A549 (cell line): Measurements from ENCODE around the gene SKP1. TPM values are rescaled to one million over a fixed set of nuclear protein-coding genes. Genes with fewer than 3 reads are reported as not detected.

ENCODE experiments used
- ATAC-seq, 2 experiments: fragments of 200-7000 bp in 1 of 2; fragments of >200 bp in 1 of 2; cut with Nextera tagmentation in 1 of 2; cut with Tn5 transposase in 1 of 2; 3 replicates each; pipeline versions ENCODE4 v1.8.0 to v1.9.1; 2018 to 2020; ENCODE audit warnings: mild to moderate bottlenecking in 1 of 2, moderate library complexity in 1 of 2
- CTCF ChIA-PET: fragments of 300-600 bp; sonication (Branson Sonifier 250); formaldehyde crosslinking; extraction: SDS; loops from one replicate; lab custom pipeline; 2021; ENCODE audit warnings: antibody characterized with exemption, inconsistent platforms; lab: Yijun Ruan, JAX
- POLR2A ChIA-PET: fragments of 350-600 bp; formaldehyde crosslinking; extraction: SDS; loops from one replicate; lab custom pipeline; 2021; ENCODE audit warnings: antibody characterized with exemption, inconsistent platforms; lab: Yijun Ruan, JAX
- DNase-seq, 2 experiments: peaks; one replicate each; pipeline versions ENCODE4 v3.0.0 to v3.0.0-alpha.2; 2011 to 2016; ENCODE audit warnings: low read depth in 1 of 2, low spot score in 1 of 2
- FAIRE-seq: peaks from 2 replicates; lab custom pipeline; 2011; peaks lifted over from hg19 to GRCh38; lab: Jason Lieb, UNC
- H3K27ac ChIP-seq, 2 experiments: fragments of >200 bp; sonication (Bioruptor Twin); formaldehyde crosslinking; 3 replicates each; pipeline ENCODE4 v1.5.1; 2016 to 2017
- H3K4me1 ChIP-seq: fragments of >200 bp; sonication (Bioruptor Twin); formaldehyde crosslinking; 3 replicates; pipeline ENCODE4 v1.6.1; 2016
- H3K4me2 ChIP-seq: fragments of >200 bp; sonication (Bioruptor Twin); formaldehyde crosslinking; 3 replicates; pipeline ENCODE4 v1.6.1; 2016
- H3K4me3 ChIP-seq: fragments of >200 bp; sonication (Bioruptor Twin); formaldehyde crosslinking; 3 replicates; pipeline ENCODE4 v1.5.1; 2016
- H3K9me3 ChIP-seq: fragments of >200 bp; sonication (Bioruptor Twin); formaldehyde crosslinking; 3 replicates; pipeline ENCODE4 v1.6.1; 2016
- CEBPB ChIP-seq, 2 experiments: fragments of >200 bp in 1 of 2; sonication (Bioruptor Twin) in 1 of 2; formaldehyde crosslinking in 1 of 2; IDR thresholded peaks; 2 replicates each; pipeline ENCODE4 v1.6.1; 2012 to 2016
- CHD4 ChIP-seq: fragments of 200-600 bp; sonication (generic); IDR thresholded peaks from 2 replicates; pipeline ENCODE4 v1.6.1; 2016; ENCODE audit warnings: antibody characterized with exemption, mild to moderate bottlenecking, borderline replicate concordance
- EHMT2 ChIP-seq: fragments of 200-600 bp; sonication (generic); IDR thresholded peaks from 2 replicates; pipeline ENCODE4 v1.6.1; 2016; ENCODE audit warnings: antibody characterized with exemption, low read depth, mild to moderate bottlenecking, moderate library complexity
- EP300 ChIP-seq, 2 experiments: fragments of >200 bp; sonication (Bioruptor Twin); formaldehyde crosslinking; IDR thresholded peaks; 2 replicates in 1 of 2; 3 replicates in 1 of 2; pipeline ENCODE4 v1.6.1; 2016 to 2017
- FOSB ChIP-seq: fragments of 250-450 bp; sonication (Bioruptor Pico); IDR thresholded peaks from 2 replicates; pipeline ENCODE4 v1.5.0; 2020; ENCODE audit warnings: mild to moderate bottlenecking, moderate library complexity
- HES2 ChIP-seq: fragments of >200 bp; sonication (Bioruptor Twin); formaldehyde crosslinking; IDR thresholded peaks from 2 replicates; pipeline ENCODE4 v1.6.1; 2016
- HOXA7 ChIP-seq: fragments of 250-450 bp; sonication (Bioruptor Pico); IDR thresholded peaks from 2 replicates; pipeline ENCODE4 v1.5.0; 2020; ENCODE audit warnings: mild to moderate bottlenecking, moderate library complexity
- HOXB5 ChIP-seq: fragments of 250-450 bp; sonication (Bioruptor Pico); IDR thresholded peaks from 2 replicates; pipeline ENCODE4 v1.5.0; 2020; ENCODE audit warnings: mild to moderate bottlenecking, moderate library complexity
- JUN ChIP-seq, 2 experiments: fragments of >200 bp; sonication (Bioruptor Twin); formaldehyde crosslinking; IDR thresholded peaks; 2 replicates in 1 of 2; 3 replicates in 1 of 2; pipeline ENCODE4 v1.6.1; 2016 to 2017
- KDM1A ChIP-seq: fragments of 200-600 bp; sonication (generic); IDR thresholded peaks from 2 replicates; pipeline ENCODE4 v1.6.1; 2016; ENCODE audit warnings: low read depth, mild to moderate bottlenecking
- KDM5A ChIP-seq: fragments of 200-600 bp; sonication (generic); IDR thresholded peaks from 2 replicates; pipeline ENCODE4 v1.6.1; 2016; ENCODE audit warnings: antibody characterized with exemption, mild to moderate bottlenecking
- MAX ChIP-seq: IDR thresholded peaks from 2 replicates; pipeline ENCODE4 v1.6.1; 2012
- MAZ ChIP-seq: fragments of 150-350 bp; IDR thresholded peaks from 2 replicates; pipeline ENCODE4 v1.6.1; 2014; ENCODE audit warnings: antibody characterized with exemption, low read depth, low read length, borderline replicate concordance
- MYC ChIP-seq: IDR thresholded peaks from 2 replicates; pipeline ENCODE4 v1.6.1; 2012; ENCODE audit warnings: mild to moderate bottlenecking, inconsistent platforms, low read length, improper control_type of control experiment, borderline replicate concordance
- POLR2A ChIP-seq: IDR thresholded peaks from 2 replicates; pipeline ENCODE4 v1.6.1; 2012; ENCODE audit warnings: mild to moderate bottlenecking, low read length
- POLR2AphosphoS2 ChIP-seq: conservative IDR thresholded peaks from 2 replicates; pipeline ENCODE4 v1.6.1; 2012; ENCODE audit warnings: low read length, improper control_type of control experiment, inconsistent platforms
- RAD21 ChIP-seq, 2 experiments: fragments of >200 bp in 1 of 2; sonication (Bioruptor Twin) in 1 of 2; formaldehyde crosslinking in 1 of 2; IDR thresholded peaks in 1 of 2; conservative IDR thresholded peaks in 1 of 2; 2 replicates in 1 of 2; 3 replicates in 1 of 2; pipeline ENCODE4 v1.6.1; 2012 to 2018; ENCODE audit warnings: inconsistent platforms in 1 of 2
- RARB ChIP-seq: fragments of 250-450 bp; sonication (Bioruptor Pico); IDR thresholded peaks from 2 replicates; pipeline ENCODE4 v1.8.0; 2021; ENCODE audit warnings: mild to moderate bottlenecking, moderate library complexity
- REST ChIP-seq: fragments of 200-600 bp; sonication (generic); IDR thresholded peaks from 2 replicates; pipeline ENCODE4 v1.6.1; 2016; ENCODE audit warnings: antibody characterized with exemption, mild to moderate bottlenecking, moderate library complexity
- RNF2 ChIP-seq: fragments of 200-600 bp; sonication (generic); IDR thresholded peaks from 2 replicates; pipeline ENCODE4 v1.6.1; 2016; ENCODE audit warnings: low read depth, mild to moderate bottlenecking, antibody characterized with exemption, moderate library complexity, borderline replicate concordance
- SMC3 ChIP-seq: fragments of >200 bp; sonication (Bioruptor Twin); formaldehyde crosslinking; IDR thresholded peaks from 3 replicates; pipeline ENCODE4 v1.6.1; 2018; ENCODE audit warnings: inconsistent platforms
- TFCP2L1 ChIP-seq: fragments of 250-450 bp; sonication (Bioruptor Pico); IDR thresholded peaks from 2 replicates; pipeline ENCODE4 v1.5.0; 2021; ENCODE audit warnings: mild to moderate bottlenecking
- ZC3H11A ChIP-seq: fragments of 450-650 bp; IDR thresholded peaks from 2 replicates; pipeline ENCODE4 v1.6.1; 2014; ENCODE audit warnings: antibody characterized with exemption, mild to moderate bottlenecking
- ZFP36 ChIP-seq: fragments of 450-650 bp; IDR thresholded peaks from 2 replicates; pipeline ENCODE4 v1.6.1; 2014; ENCODE audit warnings: borderline replicate concordance; ENCODE audit not compliant: partially characterized antibody
- WGBS: methylation state at CpG from one replicate; pipeline ENCODE4 v1.1.6; 2017; ENCODE audit errors: missing lambda C conversion rate; 5-methylcytosine and 5-hydroxymethylcytosine counted together
- polyA plus RNA-seq, 4 experiments: library from polyadenylated mRNA; depleted of rRNA in 3 of 4; stranded (reverse); fragments of >200 nt; fragmentation: RNase III in 1 of 4; extraction: RNeasy Plus Mini Kit Qiagen cat#74134 plus additional on column Dnase treatment in 1 of 4; gene quantifications; 2 replicates in 3 of 4; 3 replicates in 1 of 4; pipeline ENCODE4 v1.2.3, GENCODE V29; 2011 to 2017

Gene SKP1
- polyA plus RNA-seq, 2 of the 4 experiments (the other 2 are of a cell fraction): 776 to 870 TPM

- Histone ChIP-seq H3K4me2 (no peak overlapping the region), H3K27ac (no peak overlapping the region), H3K4me3 (no peak overlapping the region), H3K4me1 (no peaks in the 10 kb centered on the region; the same call in 2 of the 3 replicates), H3K9me3 (no peaks in the 10 kb centered on the region)
- TF ChIP-seq POLR2AphosphoS2: no peak
- no peak for TF ChIP-seq FOSB (CRISPR knock-in tag)
- TF ChIP-seq RNF2: no peak
- TF ChIP-seq KDM5A: no peak
- no peak for TF ChIP-seq MAZ
- no peak for TF ChIP-seq RAD21 (conservative IDR thresholded peaks at IDR 0.05 in 1 of 2, IDR thresholded peaks at IDR 0.05 in 1 of 2)
- TF ChIP-seq SMC3: no peak
- no peak for TF ChIP-seq ZFP36
- TF ChIP-seq MYC: no peak
- no peak for TF ChIP-seq HES2
- no peak for TF ChIP-seq MAX
- no peak for TF ChIP-seq REST
- no peak for TF ChIP-seq CHD4
- no peak for TF ChIP-seq TFCP2L1 (CRISPR knock-in tag)
- TF ChIP-seq HOXA7: no peak
- ATAC-seq (no peak), DNase-seq (no peak), FAIRE-seq (no peak)
- ChIA-PET CTCF (interaction anchor here (1.6 to 3.5 kb wide), 4 partner anchors 11 to 156 kb away, joined by 3 to 34 read pairs (median 8); no protein-coding TSS in a partner anchor), POLR2A (no interaction called here)
- WGBS: 74% methylated on average over 5 of the region's 5 CpGs
Observed at GRCh38 chr5:134195666-134196065, 18.9 kb upstream of the SKP1 start.

GRCh38 chr5:134189031-134189430, 12.3 kb upstream of the SKP1 start:
- no peaks in the 10 kb centered on the region for H3K4me1 ChIP-seq
- CTCF ChIA-PET: interaction anchor here (0.7 to 14.7 kb wide), 6 partner anchors 11 to 673 kb away, joined by 3 to 345 read pairs (median 4); no protein-coding TSS in a partner anchor
- no peaks in the 10 kb centered on the region for H3K9me3 ChIP-seq
- 73% methylated on average over 3 of the region's 3 CpGs for WGBS
- FAIRE-seq (no peak), ATAC-seq (no peak), DNase-seq (no peak)
- POLR2A ChIA-PET: interaction anchor here (4.0 kb wide), 1 partner anchor 13 kb away, joined by 20 read pairs; the partner anchor contains the start of gene SKP1
- TF ChIP-seq RAD21 (conservative IDR thresholded peaks at IDR 0.05 in 1 of 2, IDR thresholded peaks at IDR 0.05 in 1 of 2): no peak
- no peak overlapping the region for H3K4me2 ChIP-seq
- H3K4me3 ChIP-seq: no peak overlapping the region
- H3K27ac ChIP-seq: no peak overlapping the region

GRCh38 chr5:134188092-134188491, 11.3 kb upstream of the SKP1 start:
- CTCF ChIA-PET: interaction anchor here (1.2 to 14.7 kb wide), 6 partner anchors 12 to 399 kb away, joined by 3 to 345 read pairs (median 4); partner anchors contain the start of gene PPP2CA
- POLR2A ChIA-PET: interaction anchor here (1.6 to 4.0 kb wide), 2 partner anchors 12 to 38 kb away, joined by 4 to 20 read pairs; partner anchors contain the start of genes PPP2CA and SKP1
- H3K4me2 ChIP-seq: no peak overlapping the region
- H3K27ac ChIP-seq: no peak overlapping the region
- FAIRE-seq: no peak
- DNase-seq: no peak
- H3K4me1 ChIP-seq: no peaks in the 10 kb centered on the region
- no peak overlapping the region for H3K4me3 ChIP-seq
- 90% methylated on average over 1 of the region's 1 CpG for WGBS
- peak in 1 of 2 experiments; percentile 3; a peak in 1 of 6 replicates for ATAC-seq
- H3K9me3 ChIP-seq: no peaks in the 10 kb centered on the region
- TF ChIP-seq KDM1A (no peak), JUN (IDR thresholded peaks at IDR 0.05) (no peak), CEBPB (IDR thresholded peaks at IDR 0.05) (no peak), POLR2A (no peak), HOXB5 (CRISPR knock-in tag) (no peak), EHMT2 (no peak), FOSB (CRISPR knock-in tag) (no peak), RARB (CRISPR knock-in tag) (no peak), EP300 (IDR thresholded peaks at IDR 0.05) (no peak), ZC3H11A (no peak), HES2 (no peak), REST (no peak), ZFP36 (no peak)
